DMS153 treated with DMSO at 0.1 percent for 48 hours (cell line): Measurements from ENCODE around the gene SIAH3.
"Not testable (repeated sequence)": the region's sequence is repeated elsewhere in the genome, so short reads cannot be mapped to it uniquely, and the experiment has no call there.

Experiments
- DNase-seq: peaks from one replicate; lab custom pipeline; 2025; ENCODE audit not compliant: unreplicated experiment; lab: John Stamatoyannopoulos, UW

Gene SIAH3

DNA sequence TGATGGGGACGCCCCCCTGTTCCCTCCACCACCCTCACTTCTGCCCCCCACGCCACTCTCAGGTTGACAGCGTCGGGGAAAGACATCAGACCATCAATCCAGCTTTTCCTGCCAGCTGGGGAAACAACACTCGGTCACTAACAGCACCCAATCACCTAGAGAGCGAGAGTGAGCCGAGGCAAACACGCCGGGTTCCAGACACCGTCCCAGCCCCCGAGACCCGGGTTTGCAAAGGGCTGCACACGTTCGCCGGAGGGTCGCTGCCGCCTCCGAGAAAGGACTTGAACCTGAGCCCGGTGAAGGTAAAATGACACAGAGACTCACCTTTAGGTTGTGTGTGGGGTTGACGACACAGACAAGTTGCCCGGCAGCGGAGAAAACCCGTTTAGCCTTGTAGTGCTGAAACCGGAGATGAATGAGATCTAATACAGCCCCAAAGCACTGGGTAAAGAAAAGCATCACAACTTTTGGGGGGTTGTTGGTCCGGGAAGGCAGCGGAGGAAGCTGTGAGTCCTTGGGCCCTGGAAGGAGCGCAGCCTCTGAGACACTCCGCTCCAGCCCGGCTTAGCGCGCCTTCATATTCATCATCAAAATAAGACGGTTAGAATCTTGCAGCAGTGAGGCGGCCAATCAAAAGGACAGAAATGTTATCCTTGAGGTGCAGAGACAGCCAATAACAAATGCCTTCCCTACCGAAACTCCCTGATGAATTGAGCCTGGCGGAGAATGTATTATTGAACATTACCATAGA is at the start of gene SIAH3:
SIAH3 (minus strand) TSS at position 583 of the 751 bp plus-strand sequence; CDS start at position 459, 124 bp downstream.
- DNase-seq, result no peak

- DNase-seq, result no peak
Observed at GRCh38 chr13:45899406-45899805, 47.9 kb upstream of the SIAH3 start.

DNA sequence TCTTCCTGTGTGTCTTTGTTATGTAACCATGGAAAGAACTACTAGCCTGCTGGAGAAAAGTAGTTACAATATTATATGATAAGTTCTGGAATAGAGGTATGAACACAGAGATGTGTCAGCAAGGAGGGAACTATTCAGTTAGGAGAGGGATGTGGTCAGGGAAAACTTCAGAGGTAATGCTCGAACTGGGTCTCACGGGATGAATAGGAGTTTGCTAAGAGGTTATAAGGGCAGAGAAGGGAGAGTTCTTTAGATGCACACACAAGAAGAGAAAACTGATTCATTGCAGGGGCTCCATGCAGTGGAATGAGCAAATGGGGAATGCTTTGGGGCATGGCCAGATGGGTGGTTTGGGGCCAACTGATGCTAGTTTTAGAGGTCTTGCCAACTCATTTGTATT is 46.0 kb upstream of the SIAH3 start:
- no peak for DNase-seq

DNA sequence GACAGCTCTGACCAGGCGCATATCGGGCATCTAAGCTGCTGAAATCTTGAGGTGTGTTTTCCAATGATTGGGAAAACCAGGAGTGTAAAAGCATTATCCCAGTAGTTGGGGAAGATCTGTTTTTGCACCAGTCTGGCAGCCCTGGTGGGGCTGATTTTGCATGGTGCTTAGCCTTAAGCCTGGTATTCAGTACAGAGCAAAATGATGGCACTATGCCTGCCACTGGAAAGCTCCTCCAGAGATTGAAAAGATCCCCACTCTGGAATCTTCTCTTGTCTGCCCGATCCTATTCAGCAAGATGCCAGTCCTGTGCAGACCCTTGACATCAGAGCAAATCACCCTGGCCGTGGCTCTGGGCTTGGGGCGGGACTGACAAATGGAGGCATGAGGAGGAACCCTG is 44.7 kb upstream of the SIAH3 start:
- no peak for DNase-seq

DNA sequence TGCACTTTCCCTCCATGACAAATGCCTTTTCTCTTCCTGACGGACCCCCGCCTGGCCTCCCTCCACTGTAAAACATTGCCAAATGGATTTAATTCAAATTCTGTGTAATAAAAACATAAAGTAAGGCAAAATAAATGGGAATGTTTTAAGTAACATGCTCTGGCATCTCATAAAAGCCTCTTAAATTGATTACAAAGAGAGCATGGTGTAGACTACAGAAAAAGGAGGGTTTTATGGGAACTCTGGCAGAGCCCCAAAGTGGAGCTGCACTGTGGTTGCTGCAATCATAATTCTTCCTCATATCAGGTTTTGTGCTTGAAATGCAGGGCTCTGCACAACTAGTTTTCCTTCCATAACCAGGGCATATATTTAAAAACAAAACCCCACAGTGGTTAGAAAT is 44.3 kb upstream of the SIAH3 start:
- DNase-seq, result no peak

DNA sequence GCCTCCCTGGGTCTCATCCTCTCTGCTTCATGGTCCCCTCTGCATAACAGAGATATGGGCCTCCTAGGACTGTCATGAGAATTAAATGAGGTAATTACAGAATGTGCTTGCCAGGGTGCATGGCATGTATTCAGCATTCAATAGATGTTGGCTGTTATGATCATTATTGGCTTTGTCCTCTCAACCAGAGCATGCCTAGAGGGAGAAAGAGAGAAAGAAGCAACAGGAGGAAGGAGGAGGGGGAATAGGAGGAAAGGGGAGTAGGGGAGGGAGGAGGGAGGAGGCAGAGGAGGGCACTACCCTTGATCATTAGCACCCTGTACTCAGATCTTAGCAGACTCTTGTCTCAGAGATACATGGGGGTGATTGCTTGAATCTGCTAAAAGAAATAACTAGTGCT is 41.0 kb upstream of the SIAH3 start:
- DNase-seq, result no peak

- no peak for DNase-seq
Observed at GRCh38 chr13:45889590-45890243, 38.2 kb upstream of the SIAH3 start.

GRCh38 chr13:45886466-45886865 is 34.9 kb upstream of the SIAH3 start:
- DNase-seq, result no peak

DNA sequence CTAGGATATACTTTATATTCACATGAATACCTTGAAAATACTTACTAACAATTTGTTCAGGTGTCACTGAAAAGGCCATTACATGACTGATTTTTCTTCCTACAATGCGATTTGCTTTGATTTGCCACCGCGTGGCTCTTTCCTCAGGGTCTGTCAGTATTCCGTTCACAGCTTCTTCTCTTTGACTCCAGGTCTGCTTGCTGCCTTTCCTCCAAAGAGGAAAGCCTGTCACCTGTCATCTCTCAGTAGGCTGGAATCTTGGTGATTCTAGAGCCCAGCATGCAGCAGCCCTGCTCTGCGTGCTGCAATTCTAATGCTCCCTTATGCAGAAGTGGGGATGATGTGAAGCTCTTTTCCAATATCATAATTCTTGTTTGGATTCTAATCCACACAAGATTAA is 33.6 kb upstream of the SIAH3 start:
- no peak for DNase-seq

GRCh38 chr13:45882626-45883025 is 31.1 kb upstream of the SIAH3 start:
- DNase-seq, result no peak

- no peak for DNase-seq
Observed at GRCh38 chr13:45881353-45881752, 29.8 kb upstream of the SIAH3 start.

DNA sequence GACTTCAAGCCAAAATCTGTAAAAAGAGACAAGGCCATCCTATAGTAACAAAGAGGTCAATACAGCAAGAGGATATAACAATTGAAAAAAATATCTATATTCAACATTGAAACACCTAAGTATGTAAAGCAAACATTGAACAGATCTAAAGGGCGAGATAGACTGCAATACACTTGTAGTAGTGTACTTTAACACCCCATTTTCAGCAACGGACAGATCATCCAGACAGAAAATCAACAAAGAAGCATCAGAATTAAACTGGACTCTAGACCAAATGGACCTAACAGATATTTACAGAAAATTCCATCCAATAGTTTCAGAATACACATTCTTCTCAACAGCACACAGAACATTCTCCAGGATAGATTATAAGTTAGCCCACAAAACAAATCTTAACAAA is 28.7 kb upstream of the SIAH3 start:
- no peak for DNase-seq

DNA sequence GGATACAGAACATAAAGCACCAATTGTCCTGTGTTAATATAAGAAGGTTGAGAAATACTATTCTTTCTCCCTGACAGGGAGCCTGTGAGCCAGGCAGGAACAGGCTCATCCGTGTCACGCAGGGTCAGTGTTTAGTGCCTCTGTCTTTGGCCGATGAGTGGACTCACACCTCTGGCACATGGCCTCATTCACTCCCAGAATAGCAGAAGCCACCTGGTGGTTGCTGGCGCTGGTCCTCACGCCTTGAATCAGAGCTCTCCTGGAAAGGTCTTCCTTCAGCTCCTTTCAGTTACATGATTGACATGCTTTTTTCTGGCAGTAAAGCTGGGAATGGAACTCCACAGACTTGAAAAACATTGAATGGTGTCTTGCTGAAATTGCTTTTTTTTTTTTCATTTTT is 28.1 kb upstream of the SIAH3 start:
- DNase-seq, result no peak

DNA sequence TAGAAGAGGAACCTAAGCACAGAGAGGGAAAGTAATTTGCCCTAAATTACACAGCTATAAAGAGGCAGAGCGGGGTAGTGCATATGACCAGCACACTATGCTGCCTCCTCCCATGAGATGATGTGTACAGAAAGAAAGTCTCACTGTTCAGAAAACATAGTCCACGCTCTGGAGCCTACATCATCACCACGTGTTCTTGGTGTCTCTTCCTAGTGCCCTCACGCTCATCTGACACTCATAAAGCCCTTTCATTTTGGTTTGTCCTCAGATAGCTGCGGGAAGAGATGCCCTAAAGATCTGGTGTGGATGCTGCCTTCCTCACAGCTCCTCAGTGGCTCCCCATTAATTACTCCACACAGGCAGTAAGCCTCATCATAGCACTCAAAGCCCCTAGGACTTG is 27.4 kb upstream of the SIAH3 start:
- DNase-seq, result no peak

DNA sequence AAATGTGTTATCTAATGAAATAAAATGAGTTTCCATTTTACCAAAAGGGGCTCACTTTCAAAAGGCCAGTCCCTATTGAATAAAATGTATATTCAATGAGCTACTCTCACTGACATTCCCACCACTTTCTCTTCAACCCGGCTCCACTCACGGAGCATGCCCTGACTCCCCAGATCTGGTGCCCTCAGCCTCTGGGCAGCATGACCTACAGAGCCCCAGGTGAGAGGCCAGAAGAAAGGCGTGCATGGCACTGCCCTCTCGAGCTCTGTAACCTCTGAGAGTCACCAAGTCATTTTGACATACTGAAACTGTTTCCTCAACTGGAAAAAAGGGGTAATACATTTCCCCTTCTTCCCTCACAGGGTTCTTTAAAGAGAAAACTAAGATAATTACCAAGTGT is 25.2 kb upstream of the SIAH3 start:
- DNase-seq, result no peak

GRCh38 chr13:45875951-45876350 is 24.4 kb upstream of the SIAH3 start:
- no peak for DNase-seq

GRCh38 chr13:45873491-45874325 is 22.2 kb upstream of the SIAH3 start:
- no peak for DNase-seq

DNA sequence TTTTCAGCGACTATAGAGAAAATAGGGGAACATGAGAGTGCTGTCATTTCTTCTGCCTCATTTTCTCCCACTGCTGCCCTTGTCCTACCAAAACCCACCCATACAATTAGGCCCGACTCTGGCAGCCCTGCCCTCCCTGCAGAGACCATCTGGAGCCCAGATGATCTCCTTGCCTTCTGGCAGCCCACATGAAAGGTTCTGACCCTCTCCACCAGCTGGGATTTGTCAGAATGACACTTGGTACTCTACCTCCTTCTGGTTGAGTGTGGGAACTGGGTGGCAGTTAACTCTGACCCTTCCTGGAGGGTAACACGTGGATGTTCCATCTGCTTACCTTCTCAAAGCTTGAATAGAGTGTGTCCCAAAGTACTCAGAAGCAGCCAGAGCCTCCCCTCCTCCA is 21.0 kb upstream of the SIAH3 start:
- no peak for DNase-seq

DNA sequence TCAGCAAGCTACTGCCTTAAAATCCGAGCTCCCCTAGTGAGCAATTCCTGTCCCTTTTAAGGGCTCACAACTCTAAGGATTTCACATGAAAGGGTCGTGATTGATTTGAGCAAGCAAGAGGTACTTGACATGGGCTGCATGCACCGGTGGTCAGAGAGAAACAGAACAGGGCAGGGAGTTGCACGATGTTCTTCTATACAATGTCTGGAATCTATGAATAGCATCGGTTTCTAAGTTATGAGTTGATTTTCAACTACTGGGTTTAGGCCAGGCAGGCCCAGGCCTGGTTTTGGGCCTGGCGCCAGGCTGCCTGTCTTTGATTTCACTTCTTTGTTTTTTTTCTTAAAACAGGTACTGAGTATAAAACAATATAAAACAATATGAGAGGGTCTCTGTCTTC is 19.6 kb upstream of the SIAH3 start:
- DNase-seq, result not testable (repeated sequence)

DNA sequence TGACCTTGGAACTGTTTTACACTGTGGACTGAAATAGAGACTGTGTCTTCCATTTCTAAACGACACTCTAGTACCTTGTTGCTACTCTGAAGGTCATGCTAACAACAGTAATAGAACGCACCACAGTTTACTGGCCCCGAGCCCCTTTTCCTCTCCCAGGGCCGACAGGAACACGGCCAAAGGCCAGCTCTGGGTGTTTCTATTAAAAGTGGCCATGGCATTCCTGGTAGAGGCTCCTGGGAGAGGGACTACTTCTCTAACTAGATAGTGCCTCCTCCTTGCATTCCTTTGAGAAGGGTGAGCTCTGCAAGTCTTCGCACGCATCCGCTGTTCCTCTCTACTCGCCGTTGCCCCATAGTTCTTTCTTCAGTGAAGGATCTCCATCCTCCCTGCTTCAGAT is 18.7 kb upstream of the SIAH3 start:
- no peak for DNase-seq

- DNase-seq, result no peak
Observed at GRCh38 chr13:45865414-45865813, 13.9 kb upstream of the SIAH3 start.
